Glutamatergic neuron (in vitro differentiated cells): ENCODE data around the gene HECTD1. TPM values are rescaled to one million over a fixed set of nuclear protein-coding genes. Genes with fewer than 3 reads are reported as not detected.

Experiments used
- DNase-seq: peaks from one replicate; pipeline ENCODE4 v3.0.0; 2022
- H3K27ac Mint-ChIP-seq: one replicate; pipeline ENCODE4 v1.8.0; 2020; ENCODE audit warnings: mild to moderate bottlenecking, mixed read lengths, inconsistent platforms; ENCODE audit not compliant: unreplicated experiment
- H3K27me3 Mint-ChIP-seq: one replicate; pipeline ENCODE4 v1.8.0; 2020; ENCODE audit warnings: mild to moderate bottlenecking, moderate library complexity, mixed read lengths, inconsistent platforms; ENCODE audit not compliant: unreplicated experiment
- H3K36me3 Mint-ChIP-seq: one replicate; pipeline ENCODE4 v1.8.0; 2020; ENCODE audit warnings: mild to moderate bottlenecking, mixed read lengths, inconsistent platforms; ENCODE audit not compliant: unreplicated experiment
- H3K4me1 Mint-ChIP-seq: one replicate; pipeline ENCODE4 v1.8.0; 2020; ENCODE audit warnings: mild to moderate bottlenecking, low read depth, mixed read lengths, inconsistent platforms; ENCODE audit not compliant: unreplicated experiment
- H3K4me3 Mint-ChIP-seq: one replicate; pipeline ENCODE4 v1.8.0; 2020; ENCODE audit warnings: mild to moderate bottlenecking, mixed read lengths, inconsistent platforms; ENCODE audit not compliant: unreplicated experiment
- H3K9me3 Mint-ChIP-seq: one replicate; pipeline ENCODE4 v1.8.0; 2020; ENCODE audit warnings: mild to moderate bottlenecking, moderate library complexity, mixed read lengths, inconsistent platforms; ENCODE audit not compliant: unreplicated experiment
- total RNA-seq: library from RNA; stranded (reverse); fragmentation: NEBNext Ultra II Directional; extraction: Animal tissue kit (Norgen Biotek cat#: 25700); gene quantifications from one replicate; pipeline ENCODE4 v1.2.1, GENCODE V29; 2021; ENCODE audit not compliant: unreplicated experiment
- TF ChIP-seq, protein P1 (sequence below): fragments of 200-600 bp; sonication (generic); IDR thresholded peaks from one replicate; pipeline ENCODE4 v1.5.0; 2021; ENCODE audit not compliant: partially characterized antibody, unreplicated experiment

Gene HECTD1
- total RNA-seq, 1 donor from 2014 or later: 165 TPM

DNA sequence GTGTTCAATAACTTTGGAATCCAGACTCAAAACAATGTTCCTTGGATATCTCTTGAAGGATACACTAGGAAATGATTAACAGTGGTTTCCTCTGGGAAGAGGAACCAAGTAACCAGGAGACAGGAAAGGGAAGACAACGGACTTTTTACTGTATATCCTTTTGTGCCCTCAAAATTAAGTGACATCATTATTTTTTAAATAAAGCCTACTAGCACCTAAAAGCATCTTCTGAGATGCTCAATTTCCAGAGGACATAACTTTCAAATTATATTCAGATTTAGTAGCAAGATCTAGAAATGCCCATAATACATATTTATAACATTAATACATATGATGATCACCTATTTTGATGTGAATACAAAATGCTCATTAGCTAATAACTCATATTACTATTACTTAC lies 6.5 kb downstream of the HECTD1 start:
- H3K36me3 Mint-ChIP-seq: no peaks in the 10 kb centered on the region
- peaks cover 12% of the 10 kb centered on the region for H3K4me1 Mint-ChIP-seq
- TF ChIP-seq, protein P1, sequence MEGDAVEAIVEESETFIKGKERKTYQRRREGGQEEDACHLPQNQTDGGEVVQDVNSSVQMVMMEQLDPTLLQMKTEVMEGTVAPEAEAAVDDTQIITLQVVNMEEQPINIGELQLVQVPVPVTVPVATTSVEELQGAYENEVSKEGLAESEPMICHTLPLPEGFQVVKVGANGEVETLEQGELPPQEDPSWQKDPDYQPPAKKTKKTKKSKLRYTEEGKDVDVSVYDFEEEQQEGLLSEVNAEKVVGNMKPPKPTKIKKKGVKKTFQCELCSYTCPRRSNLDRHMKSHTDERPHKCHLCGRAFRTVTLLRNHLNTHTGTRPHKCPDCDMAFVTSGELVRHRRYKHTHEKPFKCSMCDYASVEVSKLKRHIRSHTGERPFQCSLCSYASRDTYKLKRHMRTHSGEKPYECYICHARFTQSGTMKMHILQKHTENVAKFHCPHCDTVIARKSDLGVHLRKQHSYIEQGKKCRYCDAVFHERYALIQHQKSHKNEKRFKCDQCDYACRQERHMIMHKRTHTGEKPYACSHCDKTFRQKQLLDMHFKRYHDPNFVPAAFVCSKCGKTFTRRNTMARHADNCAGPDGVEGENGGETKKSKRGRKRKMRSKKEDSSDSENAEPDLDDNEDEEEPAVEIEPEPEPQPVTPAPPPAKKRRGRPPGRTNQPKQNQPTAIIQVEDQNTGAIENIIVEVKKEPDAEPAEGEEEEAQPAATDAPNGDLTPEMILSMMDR: no peak
- H3K9me3 Mint-ChIP-seq: no peaks in the 10 kb centered on the region
- DNase-seq: no peak
- H3K27me3 Mint-ChIP-seq: peaks cover 2% of the 10 kb centered on the region
- no peak overlapping the region for H3K4me3 Mint-ChIP-seq
- no peak overlapping the region for H3K27ac Mint-ChIP-seq

DNA sequence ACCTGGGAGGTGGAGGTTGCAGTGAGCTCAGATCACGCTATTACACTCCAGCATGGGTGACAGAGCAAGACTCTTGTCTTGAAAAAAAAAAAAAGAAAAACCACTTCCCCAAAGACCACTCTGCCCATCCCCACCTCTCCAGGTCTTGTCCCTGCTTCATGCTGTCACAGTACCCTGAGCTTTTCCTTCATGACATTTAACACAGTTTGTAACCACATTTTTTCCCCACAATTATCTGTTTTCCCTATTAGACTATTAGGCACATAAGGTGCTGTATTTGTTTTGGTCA lies 6.9 kb downstream of the HECTD1 start:
- TF ChIP-seq, protein P1: no peak
- H3K4me3 Mint-ChIP-seq: no peak overlapping the region
- no peaks in the 10 kb centered on the region for H3K36me3 Mint-ChIP-seq
- H3K9me3 Mint-ChIP-seq: no peaks in the 10 kb centered on the region
- H3K27ac Mint-ChIP-seq: no peak overlapping the region
- no peak for DNase-seq
- H3K27me3 Mint-ChIP-seq: peaks cover 2% of the 10 kb centered on the region
- H3K4me1 Mint-ChIP-seq: peaks cover 8% of the 10 kb centered on the region

DNA sequence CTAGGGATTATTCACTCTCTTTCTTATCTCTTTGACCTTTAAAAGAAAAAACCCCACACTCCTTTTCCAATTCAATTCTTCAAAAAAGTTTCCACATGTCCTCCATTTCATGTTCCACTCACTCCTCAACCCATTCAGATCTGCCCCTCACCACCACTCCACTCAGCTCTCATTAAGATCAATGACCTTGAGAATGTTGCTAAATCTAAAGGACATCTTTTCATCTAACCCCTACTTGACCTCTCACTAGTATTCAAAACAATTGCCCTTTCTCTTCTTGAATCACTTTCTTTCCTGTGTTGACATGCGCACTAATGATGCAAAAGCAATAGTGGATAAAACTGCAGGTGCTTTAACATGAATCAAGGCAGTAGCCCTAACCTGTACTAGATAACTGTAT lies 9.9 kb downstream of the HECTD1 start:
- H3K4me1 Mint-ChIP-seq: peaks cover 3% of the 10 kb centered on the region
- H3K27me3 Mint-ChIP-seq: no peaks in the 10 kb centered on the region
- DNase-seq: no peak
- TF ChIP-seq, protein P1: no peak
- no peak overlapping the region for H3K27ac Mint-ChIP-seq
- no peaks in the 10 kb centered on the region for H3K9me3 Mint-ChIP-seq
- H3K4me3 Mint-ChIP-seq: no peak overlapping the region
- H3K36me3 Mint-ChIP-seq: no peaks in the 10 kb centered on the region

DNA sequence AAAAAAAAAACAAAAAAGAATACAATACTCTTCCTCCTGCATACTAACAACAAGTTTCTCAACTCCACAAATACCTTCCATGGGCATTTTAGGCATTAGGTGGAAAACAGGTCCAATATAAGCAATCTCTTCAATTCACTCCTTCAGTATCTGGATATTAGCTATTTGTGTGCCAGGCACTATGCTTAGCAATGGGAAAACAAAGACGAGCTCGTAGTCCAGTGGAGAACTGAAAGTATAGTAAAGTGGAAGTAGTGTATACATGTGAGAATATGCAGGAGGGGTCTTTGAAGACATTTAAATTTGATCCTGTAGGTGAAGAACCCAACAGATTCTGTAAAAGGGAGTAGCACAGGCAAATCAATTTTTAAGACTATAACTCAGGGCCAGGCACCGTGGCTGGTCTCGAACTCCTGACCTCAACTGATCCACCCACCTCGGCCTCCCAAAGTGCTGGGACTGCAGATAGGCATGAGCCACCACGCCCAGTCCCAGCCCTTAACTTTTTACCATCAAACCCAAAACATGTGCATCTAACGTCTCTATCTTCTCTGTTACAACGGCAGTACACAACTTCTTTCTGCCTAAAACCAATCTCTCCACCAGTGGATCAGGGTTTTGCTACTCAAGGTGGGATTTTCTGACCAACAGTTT lies 10.6 kb downstream of the HECTD1 start:
- TF ChIP-seq, protein P1: no peak
- no peak for DNase-seq
- H3K9me3 Mint-ChIP-seq: no peaks in the 10 kb centered on the region
- H3K27me3 Mint-ChIP-seq: no peaks in the 10 kb centered on the region
- no peak overlapping the region for H3K27ac Mint-ChIP-seq
- H3K4me1 Mint-ChIP-seq: peaks cover 3% of the 10 kb centered on the region
- H3K4me3 Mint-ChIP-seq: no peak overlapping the region
- H3K36me3 Mint-ChIP-seq: no peaks in the 10 kb centered on the region

DNA sequence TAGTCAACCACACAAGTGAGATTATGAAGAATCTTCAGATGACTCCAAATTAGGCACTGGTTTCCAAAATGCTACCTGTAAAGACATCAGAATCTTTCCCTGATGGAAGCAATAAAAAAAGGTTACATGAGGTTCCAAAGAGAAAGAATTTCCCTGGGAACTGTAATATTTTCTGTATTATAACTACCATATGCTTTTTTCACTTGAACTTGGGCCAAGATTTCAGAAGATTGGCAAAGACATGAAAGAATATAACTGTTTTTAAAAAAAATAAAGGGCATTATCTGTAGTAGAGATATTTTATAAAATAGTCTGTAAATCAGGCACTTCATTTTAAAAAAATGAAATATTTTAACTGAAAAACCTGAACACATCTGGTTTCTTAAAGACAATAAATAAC lies 12.9 kb downstream of the HECTD1 start:
- Mint-ChIP-seq H3K27ac (no peak overlapping the region), H3K4me3 (no peak overlapping the region), H3K27me3 (no peaks in the 10 kb centered on the region), H3K9me3 (no peaks in the 10 kb centered on the region), H3K36me3 (no peaks in the 10 kb centered on the region), H3K4me1 (peaks cover 3% of the 10 kb centered on the region)
- TF ChIP-seq, protein P1: no peak
- no peak for DNase-seq
